Measurements from ENCODE around the gene ESR2.
"Not testable (repeated sequence)": the region's sequence is repeated elsewhere in the genome, so short reads cannot be mapped to it uniquely, and the experiment has no call there.

ESR2 gene

DNA sequence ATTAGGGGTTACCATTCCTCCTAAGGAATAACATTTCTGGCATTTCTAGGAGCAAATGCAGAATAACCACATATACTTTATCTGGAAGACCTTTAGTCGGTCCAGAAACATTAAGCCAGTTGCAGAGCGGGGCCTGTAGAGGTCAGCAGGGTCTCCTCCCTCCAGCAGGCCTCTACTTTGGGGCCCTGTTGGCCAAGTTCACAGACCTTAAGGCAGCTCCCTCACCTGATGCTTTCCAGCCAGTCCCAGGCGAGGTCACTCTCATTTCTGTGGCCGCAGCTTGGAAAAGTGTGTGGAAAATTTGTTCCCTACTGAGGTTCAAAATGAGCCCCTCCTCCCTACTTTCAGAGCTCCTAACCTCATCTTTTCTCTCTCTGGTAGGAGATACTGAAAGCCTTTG lies 74.1 kb downstream of the ESR2 start:
- DNase-seq, result no peak

DNA sequence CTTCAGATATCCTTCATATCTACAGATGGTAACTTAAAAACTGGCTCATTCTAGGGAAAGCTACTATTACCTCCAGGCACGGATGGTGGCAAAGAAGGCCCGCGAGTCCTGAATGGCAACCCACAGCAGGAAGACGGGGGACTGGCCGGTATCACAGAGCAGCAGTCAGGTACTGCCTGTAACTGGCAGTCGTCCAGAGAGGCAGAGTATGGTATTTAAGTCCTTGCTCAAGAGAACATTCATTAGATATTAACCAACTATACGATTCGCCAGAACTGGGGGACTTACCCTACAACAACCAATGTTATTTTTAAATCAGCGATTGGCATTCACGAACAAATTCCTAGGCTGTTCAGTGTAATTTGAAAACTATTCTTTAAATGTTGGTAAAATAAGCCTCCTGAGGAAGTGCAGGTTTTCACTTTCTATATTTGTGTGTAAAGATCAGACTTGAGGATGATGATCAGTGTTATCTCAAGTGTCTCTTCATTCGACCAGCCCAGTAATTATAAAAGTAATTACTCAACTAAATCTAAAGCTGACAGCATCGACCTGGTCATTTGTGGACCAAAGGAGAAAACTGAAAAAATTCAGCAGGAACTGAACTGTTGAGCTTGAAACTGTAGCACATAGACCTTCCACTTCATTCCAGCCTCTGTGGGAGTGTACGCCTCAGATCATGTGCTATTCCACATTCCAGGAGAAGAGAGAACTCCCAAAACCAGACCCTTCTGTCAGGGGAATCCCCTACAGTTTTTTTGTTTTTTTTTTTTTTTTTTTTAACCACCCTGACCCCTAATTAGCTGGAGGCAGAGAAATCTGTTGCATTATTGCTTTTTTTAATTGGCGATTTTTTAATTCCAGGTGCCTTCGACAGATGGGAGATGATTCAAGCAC lies 75.6 kb downstream of the ESR2 start:
- no peak for DNase-seq

DNA sequence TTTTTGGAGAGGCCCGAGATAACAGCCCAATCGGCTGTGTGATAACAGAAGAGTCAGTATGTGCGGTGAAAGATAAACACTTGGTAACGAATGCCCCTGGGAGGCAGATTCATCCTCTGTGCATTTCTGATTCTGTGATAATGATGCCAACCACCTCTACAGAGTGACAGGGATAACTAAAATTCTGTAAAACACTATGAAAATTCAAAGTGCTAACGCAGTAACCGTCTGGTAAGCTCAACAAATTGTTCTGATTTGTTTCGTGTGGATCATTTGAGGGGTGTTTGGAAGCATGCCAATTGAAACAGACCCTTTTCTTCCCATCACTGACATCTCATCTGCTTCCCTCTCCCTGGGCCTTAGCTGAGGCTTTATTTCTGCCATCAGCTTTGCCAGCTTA lies 76.3 kb downstream of the ESR2 start:
- DNase-seq, result no peak

DNA sequence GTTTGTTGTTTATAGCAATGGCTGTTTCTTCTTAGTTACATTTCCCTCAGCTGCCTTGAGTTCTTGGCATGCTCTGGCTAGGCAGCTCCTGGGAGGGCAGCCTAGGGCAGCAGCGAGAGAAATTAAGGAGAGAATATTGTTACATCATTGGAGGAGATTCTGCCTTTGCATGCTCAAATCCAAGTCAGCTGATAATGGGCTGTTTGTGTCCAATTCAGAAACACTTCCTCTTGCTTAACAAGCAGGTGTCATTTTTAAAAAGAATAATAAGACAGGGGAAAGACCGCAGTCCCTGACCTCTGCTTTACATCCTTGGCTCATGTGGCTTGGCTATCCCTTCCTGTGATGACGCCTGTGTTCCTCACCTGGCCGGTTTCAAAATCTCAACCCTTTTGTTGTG lies 76.9 kb downstream of the ESR2 start:
- DNase-seq, result no peak

DNA sequence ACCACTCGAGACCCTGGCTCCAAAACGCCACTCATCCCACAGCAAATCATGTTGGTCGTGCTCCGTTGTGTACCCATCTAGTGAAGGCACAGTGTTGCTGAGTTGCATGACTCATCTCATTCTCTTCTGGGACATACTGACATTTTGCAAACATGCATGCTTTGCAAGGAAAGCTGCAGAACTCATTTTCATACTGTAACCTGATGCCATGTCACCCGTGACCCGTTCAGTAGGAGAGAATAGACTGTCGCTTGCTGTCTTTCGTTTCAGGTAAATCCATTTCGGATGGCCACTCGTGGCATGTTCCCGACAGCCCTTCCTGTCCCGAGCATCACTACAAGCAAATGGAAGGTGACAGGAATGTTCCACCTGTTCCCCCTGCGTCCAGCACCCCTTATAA lies 78.2 kb downstream of the ESR2 start:
- no peak for DNase-seq

DNA sequence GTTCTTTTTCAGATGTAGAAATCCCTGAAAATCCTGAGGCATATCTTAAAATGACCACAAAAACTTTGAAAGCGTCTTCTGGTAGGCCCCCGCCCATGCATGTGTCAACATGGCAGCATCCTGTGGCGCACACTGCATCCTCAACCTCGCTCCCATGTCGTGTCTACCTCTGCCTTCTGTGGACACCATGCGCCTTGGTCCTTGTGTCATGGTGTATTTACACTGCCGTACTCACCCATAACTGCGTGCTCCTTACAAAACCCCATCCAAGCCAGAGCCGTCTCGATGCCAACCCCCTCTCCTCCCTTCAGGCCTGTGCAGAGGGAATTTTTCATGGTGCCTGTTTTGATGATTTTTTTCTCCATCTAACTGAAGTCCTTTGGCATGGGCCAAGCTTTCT lies 78.9 kb downstream of the ESR2 start:
- no peak for DNase-seq

DNA sequence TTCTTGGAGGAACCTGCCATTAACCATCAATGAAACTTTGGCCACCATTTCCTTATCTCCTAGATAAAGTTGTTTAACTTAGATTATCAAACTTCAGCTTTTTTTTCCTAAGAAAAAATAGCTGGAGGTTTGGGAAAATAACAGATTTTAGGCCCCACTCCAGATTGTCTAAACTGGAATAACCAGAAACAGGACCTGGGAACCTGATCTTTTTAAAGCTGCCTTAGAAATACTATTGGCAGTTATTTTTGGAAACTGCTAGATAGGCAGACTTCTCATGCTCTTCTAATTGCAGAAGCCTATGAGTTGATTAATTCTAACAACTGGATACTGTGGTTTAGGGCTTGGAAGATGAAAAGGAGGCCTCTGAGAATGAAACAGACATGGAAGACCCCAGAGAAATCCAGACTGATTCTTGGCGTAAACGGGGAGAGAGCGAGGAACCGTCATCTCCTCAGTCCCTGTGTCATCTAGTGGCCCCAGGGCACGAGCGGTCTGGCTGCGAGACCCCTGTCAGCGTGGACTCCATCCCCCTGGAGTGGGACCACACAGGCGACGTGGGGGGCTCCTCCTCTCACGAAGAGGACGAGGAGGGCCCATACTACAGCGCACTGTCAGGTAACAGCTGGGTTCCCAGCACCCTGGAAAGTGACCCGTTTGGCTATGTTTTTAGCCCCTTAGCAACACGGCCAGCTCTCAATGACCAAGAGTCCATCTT lies 80.2 kb downstream of the ESR2 start:
- no peak for DNase-seq

DNA sequence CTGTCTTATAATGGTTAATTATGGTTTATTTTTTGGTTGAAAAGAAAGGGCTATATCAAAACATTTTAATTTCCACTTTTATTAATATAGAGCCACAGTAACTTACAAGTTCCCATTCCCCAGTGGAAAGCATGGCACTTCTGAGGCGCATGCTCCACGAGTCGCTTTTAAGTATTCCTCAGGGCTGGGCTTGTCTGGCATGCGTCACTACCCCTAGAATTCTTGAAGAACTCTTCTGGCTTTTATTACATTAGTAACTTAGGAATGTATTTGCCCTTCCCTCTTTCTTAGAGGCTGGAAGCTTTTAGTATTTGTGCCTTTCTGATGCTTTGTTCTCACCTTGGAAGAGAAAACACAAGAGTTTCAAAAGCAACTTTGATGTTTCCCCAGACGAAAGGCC lies 81.1 kb downstream of the ESR2 start:
- no peak for DNase-seq

DNA sequence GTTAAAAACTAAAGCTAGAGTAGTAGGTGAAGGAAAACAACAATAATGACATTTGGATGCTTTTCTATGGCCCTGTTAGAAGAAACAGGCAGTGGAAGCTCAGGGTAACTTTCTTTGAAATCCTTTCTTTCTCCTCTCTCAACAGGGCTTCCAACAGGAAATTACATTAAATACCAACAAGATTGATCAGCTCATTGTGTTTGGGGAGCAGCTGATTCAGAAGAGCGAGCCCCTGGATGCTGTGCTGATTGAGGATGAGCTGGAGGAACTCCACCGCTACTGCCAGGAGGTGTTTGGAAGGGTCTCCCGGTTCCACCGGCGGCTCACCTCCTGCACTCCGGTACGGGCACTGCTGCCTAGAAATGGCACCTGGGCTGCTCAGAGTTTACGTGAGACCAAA lies 81.5 kb downstream of the ESR2 start:
- DNase-seq, result no peak

DNA sequence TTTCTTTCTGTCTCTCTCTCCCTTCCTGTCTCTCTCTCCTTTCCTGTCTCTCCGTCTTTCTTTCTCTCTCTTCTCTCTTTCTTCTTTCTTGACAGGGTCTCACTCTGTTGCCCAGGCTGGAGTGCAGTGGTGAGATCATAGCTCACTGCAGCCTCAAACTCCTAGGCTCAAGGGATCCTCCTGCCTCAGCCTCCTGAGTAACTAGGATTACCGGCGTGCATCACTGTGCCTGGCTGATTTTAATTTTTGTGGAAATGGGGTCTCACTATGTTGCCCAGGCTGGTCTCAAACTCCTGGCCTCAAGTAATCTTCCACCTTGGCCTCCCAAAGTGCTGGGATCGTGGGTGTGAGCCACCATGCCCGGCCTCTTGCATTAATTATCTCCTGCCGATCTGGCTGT lies 83.3 kb downstream of the ESR2 start:
- DNase-seq, result not testable (repeated sequence)

DNA sequence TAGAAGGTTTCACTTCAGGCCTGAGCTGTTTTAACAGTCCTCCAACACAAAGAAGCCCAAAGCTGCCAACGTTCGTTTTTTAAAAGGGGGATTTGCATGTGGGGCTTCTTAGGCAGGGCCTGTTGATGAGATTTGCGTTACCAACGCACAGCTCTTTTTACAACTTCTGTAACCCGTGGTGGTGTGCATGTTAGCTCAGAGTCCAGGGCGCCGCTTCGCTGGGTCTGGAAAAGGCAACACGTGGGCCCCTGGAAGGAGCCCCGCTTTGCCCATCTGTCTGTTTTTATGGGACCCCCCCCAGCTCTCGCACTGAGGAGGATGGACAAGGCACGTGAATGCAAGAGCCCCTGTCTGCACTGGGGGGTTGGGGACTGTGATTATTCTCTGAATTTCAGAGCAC lies 84.0 kb downstream of the ESR2 start:
- no peak for DNase-seq

DNA sequence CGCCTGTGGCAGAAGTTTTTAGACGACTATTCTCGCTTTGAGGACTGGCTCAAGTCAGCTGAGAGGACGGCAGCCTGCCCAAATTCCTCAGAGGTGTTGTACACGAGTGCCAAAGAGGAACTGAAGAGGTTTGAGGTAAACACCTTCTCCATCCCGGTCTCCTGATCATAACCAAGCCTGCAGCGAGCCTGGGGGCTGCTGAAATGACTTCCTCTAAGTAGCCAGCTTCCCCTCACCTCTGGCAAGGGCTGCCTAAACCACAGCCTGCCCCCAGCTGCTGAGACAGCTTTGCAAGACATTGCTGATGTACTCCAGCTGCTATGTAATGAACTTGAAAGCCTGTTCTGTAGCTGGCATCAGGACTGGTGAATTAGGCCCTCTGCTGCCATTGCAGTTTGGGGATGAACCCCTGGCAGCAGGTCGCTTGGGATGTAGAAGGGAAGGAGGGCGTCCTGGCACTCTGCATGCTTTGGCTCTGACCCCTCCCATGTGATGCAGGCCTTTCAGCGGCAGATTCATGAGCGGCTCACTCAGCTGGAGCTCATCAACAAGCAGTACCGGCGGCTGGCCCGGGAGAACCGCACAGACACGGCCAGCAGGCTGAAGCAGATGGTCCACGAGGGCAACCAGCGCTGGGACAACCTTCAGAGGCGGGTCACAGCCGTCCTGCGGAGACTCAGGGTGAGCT lies 84.6 kb downstream of the ESR2 start:
- no peak for DNase-seq

DNA sequence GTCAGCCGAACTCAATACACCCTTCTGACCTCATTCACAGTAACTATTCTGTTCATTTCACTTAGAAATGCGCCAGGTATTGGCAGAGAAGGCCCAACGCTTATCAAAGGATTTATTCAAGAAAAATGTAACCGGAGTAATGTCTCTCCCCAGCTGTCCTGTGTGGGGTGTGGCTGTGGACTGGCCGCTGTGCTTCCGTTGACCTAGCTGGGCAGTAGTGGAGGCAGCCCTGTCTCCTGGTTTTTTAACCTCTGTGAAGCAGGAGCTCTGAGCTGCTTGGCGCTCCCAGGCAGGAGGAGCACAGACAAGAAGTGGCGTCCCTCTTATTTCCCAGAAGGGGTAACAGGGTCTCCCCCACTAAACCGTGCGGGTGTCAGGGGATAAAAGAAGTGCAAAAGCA lies 85.2 kb downstream of the ESR2 start:
- DNase-seq, result no peak

DNA sequence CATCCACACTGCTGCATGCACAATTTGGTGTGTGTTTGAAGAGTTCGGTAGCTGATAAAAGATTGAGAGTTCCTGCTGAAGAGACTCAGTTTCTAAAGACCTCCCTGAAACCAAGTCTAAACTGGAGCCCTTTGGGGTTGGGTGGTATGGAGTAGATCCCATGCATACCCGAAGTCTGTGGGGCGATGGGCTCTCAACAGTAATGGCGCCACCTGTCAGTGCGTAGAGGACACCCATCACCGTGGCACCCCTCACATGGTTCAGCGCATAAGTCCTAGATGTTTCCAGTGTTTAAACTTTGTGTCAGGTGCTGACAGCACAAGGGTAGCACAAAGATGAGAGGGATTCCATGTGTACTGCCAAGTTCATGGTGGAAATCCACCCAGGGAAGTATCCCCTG lies 85.9 kb downstream of the ESR2 start:
- no peak for DNase-seq

DNA sequence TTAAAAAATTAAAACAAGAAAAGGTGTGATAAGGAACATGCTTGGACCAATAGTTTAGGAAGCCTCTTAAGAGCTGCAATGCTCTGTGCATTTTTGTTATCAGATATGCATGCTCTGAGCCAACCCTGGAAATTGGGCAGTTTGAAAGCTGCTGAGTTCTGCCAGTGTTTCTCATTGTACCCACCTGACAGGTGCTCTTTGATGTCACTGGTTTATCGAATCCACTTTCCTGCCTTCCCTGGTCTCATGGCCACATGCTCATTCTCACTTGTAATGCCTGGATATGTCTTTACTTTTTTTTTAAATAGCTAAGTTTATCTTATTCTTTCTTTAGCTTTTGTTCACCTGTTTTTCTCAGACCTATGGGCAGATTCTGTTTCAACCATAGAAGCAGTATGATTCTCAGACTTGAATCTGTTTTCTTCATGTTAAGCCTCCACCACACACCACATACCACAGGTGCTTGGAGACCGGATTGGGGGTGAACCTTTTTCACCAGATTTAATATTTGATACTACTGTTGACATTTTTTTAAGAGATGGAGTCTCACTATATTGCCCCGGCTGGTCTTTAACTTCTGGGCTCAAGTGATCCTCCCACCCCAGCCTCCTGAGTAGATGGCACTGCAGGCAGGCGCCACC lies 90.7 kb downstream of the ESR2 start:
- no peak for DNase-seq

DNA sequence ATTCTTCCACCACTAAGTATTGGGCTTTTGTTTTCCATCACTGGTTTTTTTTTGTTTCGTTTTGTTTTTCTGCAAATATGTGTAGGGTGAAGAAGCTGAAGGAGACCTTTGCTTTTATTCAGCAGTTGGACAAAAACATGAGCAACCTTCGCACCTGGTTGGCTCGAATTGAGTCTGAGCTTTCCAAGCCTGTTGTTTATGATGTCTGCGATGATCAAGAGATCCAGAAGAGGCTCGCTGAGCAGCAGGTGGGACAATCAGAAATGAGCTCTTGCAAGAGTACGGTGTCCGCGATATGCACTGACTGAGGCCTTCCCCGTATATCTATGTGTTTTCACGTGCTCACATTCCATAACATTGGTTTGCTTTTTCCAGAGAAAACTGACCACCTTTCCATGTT lies 91.5 kb downstream of the ESR2 start:
- DNase-seq, result no peak

DNA sequence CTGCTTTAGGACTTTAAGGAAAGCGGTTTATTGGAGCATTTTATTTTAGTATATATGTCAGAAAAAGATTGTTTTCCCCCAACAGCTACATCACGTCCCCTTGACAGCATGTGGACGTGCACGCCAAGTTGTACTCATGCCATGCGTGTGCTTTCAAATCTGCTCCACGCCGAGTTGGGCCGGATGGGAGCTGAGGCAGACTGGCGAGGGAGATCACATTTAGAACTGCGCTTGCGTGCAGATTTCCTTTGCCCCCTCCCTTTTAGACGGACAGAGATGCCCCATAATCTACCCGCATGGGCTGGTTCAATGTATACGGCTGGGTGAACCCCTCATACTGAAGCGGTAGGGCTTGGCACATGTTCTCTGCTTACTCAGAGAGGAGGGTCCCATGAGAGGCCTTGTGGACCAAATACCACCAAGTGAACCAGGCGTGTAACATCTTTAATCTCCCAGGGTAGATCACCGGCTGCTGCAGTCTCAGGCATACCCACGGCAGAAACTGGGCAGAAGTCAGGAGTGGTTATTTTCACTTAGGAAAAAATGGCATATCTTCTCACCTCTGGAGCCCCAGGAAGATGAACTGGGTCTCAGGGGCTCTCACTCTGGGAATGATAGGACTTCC lies 92.1 kb downstream of the ESR2 start:
- no peak for DNase-seq

DNA sequence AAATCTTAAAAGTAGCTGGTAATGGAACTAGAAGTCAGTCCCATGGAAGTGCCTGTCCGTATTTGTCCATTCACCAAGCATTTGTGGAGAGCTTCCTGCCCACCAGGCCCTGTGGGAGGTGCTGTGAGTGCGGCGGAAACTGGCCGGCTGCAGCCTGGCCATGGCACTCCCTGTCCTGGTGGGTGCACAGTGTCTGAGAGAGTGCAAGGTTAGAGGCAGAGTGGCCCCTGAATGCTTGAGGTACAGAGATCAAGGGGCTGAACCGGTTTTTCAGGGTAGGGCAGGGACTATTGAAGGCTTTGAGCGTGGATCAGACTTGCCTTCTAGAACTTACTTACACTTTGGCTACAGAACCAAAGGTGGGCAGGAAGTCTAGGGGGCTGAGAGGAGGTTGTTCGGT lies 92.9 kb downstream of the ESR2 start:
- DNase-seq, result no peak

DNA sequence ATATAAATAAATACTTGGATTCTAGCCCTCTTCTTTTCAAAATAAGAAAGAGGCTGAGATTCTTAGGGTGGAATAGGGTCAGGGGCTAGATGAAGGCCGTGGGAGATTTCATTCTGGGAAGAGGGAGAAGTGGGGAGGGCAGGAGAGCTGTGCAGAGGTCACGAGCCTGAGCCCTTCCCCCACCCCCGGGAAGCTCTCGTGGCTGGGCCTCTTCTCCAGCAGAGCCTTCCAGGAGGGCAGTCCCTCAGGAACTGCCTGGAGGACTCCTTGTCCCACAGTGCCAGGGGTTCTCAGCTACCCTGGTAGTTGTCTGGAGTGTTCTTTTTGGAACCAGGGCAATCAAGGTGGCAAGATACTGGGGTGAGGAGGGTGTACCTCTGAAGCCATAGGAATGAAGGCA lies 94.0 kb downstream of the ESR2 start:
- no peak for DNase-seq

DNA sequence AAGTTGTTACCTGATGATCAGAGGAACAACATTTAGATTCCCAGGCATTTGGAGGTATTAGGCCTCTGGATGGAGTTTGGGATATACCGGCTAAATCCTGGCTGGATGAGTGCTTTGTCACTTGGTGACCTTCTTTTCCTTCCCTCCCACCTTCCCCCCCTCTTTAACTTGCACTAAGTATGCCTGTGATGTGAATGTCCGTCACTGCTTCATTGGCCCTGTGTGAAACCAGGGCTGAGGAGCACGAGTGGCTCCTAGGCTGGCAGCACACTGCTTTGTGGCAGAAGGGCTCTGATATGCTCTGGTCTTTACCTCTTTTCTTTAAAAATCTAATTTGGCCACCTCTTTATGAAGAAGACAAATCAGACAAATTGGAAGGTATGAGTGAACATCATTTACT lies 95.7 kb downstream of the ESR2 start:
- DNase-seq, result no peak

DNA sequence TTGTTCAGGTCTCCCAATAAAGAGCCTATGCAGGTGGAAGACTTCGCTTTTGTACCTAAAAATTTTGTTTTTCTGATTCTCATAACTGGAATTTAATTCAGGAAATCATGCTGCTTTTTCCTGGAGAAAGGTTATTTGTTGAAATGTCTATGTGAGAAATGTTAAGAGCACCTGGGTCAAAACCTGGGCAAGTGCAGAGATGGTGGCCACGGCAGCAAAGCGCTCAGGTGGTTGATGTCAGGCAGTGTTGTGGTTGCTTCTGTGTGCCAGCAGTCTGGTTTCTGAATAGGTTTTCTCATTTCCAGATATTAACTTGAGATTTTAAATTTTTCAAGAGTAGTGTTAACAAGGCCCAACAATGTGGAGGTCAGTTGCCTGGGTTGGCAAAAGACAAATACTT lies 96.2 kb downstream of the ESR2 start:
- DNase-seq, result no peak

DNA sequence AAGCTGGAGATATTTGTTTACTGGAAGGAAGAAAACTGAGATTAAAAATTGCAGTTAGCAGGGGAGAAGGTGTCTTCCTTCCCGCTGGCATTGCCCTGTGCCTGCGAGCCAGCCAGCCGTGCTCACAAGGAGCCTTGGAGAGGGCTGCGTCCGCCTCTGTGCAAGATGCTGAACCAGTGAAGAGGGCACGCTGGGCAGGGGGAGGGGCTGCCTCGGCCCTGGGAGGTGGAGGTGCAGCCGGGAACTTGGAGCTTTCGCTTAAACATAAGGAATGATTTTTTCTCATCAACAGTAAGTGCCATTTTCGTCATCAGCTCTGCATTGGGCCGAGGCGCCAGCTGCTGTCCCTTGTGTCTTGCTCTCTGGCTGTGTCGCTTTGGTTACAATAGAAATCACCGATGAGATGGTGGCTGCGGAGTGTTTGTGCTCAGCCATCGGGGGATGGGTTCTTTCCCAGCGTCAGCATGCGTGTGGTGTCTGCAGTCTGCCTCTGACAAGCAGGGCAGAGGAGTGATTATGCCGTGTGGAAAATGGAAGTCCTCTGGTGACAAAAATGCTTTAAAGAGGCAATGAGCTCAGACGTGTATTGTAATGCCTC lies 97.3 kb downstream of the ESR2 start:
- DNase-seq, result peak; percentile 69 to 87

DNA sequence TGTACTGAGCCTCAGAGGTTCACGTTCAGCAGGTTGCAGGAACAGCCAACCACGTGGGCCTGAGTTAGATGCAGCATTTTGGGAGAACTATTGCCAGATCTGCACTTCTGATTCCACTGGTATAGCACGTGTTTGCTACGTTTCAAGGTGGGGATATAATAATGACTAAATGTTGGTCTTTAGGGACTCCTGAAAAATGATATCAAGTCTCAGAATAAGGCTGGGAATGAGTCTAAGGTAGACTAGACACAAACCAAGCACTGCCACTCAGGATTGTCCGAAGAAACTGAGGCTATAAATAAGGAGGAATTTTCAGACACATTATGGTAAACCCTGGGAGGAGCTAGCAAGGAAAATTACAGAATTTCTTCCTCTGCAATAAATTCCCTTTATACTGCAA lies 98.1 kb downstream of the ESR2 start:
- DNase-seq, result no peak
